Frontal cortex (tissue), 4 donors: ENCODE data around the gene ATXN7L2. TPM values are rescaled to one million over a fixed set of nuclear protein-coding genes. Genes with fewer than 3 reads are reported as not detected.
A peak's percentile ranks its signal among the peaks of the same experiment; 100 is the strongest.

Experiments
- DNase-seq, 2 donors: peaks; one replicate each; pipeline ENCODE4 v3.0.0; 2012; ENCODE audit warnings: low spot score in 2 of 2
- FAIRE-seq: peaks from 2 replicates; lab custom pipeline; 2012; peaks lifted over from hg19 to GRCh38; lab: Jason Lieb, UNC
- total RNA-seq: library from RNA; depleted of rRNA; stranded (reverse); fragments of >200 nt; gene quantifications from one replicate; pipeline ENCODE4 v1.2.3, GENCODE V29; 2014
- donor health status: control.
- donor health status: control.
- donor health status: control.

Gene ATXN7L2
- total RNA-seq, 1 donor from 2014 or later, result 4.9 TPM

- DNase-seq (no peak), FAIRE-seq (no peak)
These were observed 9.5 kb downstream of the ATXN7L2 start for GRCh38 chr1:109493227-109493626.

DNA sequence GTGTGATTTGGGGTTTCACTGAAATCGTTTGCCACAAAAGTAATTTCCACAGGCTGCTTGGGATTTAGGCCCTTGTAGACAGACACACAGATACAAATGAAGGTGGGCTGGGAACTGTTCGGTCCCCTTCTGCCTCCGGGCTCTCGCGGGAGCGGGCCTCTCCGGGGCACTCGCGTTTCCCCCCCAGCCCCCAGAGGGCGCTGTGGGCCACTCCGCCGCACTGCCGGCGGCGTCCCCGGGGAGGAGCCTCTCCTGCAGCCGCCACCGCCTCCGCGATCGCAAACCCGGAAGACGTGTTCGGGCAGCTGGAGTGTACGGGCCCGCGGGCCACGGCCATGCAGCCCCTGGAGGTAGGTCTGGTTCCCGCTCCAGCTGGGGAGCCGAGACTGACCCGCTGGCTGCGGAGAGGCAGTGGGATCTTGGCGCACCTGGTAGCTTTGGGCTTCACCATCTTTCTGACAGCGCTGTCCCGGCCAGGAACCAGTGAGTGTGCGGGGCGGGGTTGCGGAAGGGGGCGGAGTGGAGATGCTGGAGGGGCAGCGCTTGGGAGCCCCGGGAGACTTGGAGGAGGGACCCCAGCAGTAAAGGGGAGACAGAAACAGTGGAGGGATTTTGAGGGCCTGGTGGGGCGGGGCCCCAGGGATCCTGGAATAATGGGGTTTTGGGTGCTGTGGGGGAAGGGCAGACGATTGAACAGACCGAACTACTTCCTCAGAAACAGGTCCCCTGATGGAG, 10.3 kb downstream of the ATXN7L2 start, which contains the start of gene CYB561D1:
TSS of gene CYB561D1 (plus strand) at position 290 of the 735 bp plus-strand sequence. CDS start at position 336, 46 bp downstream.
- no peak for FAIRE-seq
- DNase-seq, result peak; percentile 81 to 89

GRCh38 chr1:109495738-109496137, 12.0 kb downstream of the ATXN7L2 start:
- FAIRE-seq (no peak), DNase-seq (no peak)

DNA sequence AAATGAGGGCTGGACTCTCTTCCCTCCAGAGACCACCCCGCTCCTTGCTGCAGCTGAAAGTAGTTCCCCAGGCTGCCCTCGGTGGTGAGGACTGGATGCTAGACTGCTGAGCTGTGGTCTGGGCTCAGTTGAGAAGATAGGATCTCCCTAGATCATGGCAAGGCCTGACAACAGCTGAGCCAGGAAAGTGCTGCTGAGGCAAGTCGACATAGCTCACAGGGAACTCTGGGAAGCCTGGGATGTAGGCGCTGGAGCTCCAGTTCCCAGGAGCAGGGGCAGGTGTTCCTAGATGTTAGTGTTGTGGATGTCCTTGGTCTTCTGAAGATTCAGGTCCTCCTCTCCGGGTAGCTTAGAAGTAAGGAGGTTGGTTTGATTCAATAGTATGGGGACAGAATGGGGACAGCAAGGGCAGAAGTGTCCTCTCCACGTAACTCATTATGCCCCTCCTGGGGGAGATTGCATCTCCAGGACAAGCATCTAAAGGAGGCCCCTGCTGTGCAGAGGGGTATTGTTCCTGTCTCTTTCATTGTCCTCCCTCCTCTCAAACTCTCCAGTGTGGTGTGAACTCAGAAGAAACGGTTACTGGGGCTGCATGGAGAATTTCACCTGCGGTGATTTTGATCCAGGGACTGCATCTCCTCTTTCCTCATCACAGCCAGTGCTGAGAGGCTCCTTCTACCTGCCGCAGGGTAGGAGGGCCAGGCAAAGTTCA, 13.9 kb downstream of the ATXN7L2 start:
- FAIRE-seq, result no peak

GRCh38 chr1:109498161-109498801, 14.6 kb downstream of the ATXN7L2 start:
- FAIRE-seq, result no peak
- no peak for DNase-seq

More for the DNA sequence above, 13.9 kb downstream of the ATXN7L2 start:
- DNase-seq, result no peak

DNA sequence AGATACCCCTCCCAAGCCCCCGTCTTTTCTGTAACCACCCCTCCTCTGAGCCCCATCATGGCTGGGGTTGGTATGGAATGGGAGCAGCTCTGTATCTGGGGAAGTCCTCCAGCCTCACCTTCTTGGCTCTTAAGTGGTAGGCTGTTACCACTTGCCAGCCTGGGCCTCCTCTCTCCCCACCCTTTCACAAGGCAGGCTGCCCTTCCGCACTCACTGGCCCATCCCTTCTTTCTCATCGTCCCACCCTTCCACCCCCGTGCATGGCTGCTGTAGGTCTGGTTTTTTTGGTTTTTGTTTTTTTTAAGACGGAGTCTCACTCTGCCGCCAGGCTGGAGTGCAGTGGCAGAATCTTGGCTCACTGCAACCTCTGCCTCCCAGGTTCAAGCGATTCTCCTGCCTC, 15.4 kb downstream of the ATXN7L2 start:
- DNase-seq, result no peak
- FAIRE-seq, result no peak

DNA sequence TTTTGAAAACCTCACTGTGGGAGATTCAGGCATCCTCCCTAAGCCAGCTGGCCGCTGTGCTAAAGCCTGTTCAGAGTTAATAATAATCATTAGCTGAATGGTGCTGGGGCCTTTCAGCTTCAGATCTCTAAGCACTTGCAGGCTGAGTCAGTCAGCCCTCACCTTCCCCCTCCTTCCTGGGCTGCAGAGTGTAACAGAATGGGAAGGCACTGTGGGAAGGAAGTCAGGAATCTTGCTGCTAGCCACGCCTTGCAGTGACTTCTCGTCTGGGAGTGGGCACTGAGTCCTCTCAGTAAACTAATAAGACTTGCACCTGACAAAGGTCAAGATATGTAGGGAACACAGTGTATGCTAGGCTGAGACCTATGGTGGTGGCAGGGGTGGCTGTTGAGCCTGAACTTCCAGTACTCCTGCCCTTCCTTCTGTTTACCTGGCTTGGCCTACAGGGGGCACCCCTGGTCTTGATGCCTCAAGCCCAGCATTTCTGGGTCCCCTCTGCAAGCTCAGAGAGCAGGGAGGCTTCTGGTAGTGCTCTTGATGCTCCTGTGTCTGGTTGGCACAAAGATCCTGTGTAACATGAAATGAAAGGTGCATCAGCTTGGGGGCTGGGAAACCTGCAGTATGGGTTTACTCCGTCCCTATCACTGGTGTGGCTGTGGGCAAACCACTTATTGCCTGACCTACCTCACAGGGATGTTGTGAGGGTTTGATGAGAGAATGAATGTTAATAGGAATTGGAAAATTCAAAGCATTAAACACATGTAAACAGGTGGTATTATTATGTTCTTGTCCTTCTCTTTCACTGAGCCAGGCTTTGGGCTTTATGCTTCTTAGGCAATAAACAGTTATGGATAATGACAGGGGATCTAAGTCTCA, 16.2 kb downstream of the ATXN7L2 start:
- FAIRE-seq (no peak), DNase-seq (no peak)

DNA sequence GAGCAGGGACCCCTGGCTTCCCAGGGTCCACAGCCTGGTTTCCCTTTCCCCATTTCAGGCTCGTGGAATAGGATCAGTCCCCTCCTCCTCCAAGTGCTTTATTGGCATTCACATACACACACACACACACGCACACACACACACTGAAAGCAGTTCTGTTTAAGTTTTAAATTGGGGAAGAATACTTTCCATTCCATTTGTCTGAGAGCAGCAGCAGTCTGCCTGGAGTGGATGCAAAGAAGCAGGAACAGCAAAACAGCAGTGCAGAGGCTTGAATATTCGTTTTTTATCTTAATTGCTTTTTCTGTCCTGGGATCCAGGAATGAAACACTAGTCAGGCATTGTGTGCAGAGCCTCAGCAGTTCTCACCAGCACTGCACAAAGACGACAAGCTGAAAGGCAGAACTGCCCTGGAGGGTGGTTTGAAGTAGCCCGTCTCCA, 17.3 kb downstream of the ATXN7L2 start:
- DNase-seq, result no peak

DNA sequence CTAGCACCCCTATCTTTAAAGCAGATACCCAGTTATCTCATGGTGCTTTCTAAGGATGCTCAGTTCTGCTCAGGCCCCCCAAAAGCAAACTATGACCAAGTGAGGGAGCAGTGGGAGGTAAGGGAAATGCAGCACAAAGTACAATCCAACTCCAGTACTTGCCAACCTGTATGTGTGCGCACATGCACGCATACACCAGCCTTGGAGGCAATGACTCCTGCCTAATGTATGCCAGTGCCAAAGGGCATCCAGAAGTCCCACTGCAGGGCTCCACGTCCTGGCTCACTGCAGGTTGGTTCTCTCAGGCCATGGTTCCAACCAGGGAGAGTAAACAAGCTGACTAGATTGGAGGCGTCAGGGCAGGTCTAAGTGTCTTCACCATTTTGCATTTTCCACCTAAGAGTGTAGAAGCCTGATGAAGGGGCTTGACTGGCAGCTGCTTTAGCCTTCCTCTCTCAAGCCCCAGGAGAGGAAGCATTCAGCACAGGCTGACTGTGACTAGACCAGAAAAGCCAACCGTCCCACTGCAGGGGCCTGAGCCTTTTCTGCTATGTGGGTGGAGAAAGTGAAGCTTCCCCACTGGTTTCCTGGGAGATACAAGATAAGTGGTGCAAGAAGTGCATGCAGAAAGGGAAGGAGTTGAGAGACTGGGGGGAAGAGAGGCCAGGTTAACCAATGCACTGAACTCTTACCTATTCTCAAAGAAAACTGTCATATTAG, 18.1 kb downstream of the ATXN7L2 start:
- FAIRE-seq (no peak), DNase-seq (no peak)

More for the DNA sequence above, 17.3 kb downstream of the ATXN7L2 start:
- FAIRE-seq, result no peak

DNA sequence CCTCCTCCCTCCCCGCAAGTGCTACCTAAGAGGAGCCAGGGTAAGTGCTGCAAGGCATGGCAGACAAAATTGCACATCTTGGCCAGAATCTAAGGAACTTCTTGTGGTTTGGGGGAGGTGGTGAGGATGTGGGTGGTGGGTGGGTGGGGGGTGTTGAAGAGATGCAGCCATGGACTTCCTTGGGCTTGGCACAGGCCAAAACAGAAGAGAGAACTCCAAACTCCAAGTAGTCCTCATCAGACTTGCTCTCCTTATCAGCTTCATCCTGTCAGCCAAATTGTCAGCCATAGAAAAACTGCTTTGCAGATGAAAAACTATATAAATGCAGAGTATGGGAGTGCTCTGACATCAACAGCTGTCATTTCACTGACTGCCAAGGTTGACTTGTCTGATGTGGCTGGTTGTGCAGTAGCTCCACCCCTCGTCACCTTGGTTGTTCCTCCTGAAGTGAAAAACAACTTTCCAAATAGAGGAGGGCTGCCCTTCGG, 18.7 kb downstream of the ATXN7L2 start:
- FAIRE-seq (no peak), DNase-seq (no peak)

DNA sequence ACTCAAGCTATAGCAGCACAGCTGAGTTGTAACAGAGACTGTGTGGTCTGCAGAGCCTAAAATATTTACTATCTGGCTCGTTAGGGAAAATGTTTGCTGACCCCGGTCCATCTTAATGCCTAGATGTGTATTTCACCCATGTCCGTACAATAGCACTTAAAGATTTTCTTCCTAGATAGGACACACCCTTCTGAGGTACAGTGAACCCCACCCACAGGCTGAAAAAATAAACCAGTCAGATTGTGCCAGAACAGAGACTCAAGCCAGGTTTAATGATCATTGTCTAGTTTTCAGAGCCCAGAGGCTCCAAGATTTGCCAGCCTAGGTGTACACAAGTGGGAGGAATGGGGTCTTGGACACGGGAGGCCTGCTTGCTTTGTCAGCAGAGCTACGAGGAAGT, 20.2 kb downstream of the ATXN7L2 start:
- DNase-seq (no peak), FAIRE-seq (no peak)

GRCh38 chr1:109504974-109505373, 21.3 kb downstream of the ATXN7L2 start:
- DNase-seq (no peak), FAIRE-seq (no peak)

DNA sequence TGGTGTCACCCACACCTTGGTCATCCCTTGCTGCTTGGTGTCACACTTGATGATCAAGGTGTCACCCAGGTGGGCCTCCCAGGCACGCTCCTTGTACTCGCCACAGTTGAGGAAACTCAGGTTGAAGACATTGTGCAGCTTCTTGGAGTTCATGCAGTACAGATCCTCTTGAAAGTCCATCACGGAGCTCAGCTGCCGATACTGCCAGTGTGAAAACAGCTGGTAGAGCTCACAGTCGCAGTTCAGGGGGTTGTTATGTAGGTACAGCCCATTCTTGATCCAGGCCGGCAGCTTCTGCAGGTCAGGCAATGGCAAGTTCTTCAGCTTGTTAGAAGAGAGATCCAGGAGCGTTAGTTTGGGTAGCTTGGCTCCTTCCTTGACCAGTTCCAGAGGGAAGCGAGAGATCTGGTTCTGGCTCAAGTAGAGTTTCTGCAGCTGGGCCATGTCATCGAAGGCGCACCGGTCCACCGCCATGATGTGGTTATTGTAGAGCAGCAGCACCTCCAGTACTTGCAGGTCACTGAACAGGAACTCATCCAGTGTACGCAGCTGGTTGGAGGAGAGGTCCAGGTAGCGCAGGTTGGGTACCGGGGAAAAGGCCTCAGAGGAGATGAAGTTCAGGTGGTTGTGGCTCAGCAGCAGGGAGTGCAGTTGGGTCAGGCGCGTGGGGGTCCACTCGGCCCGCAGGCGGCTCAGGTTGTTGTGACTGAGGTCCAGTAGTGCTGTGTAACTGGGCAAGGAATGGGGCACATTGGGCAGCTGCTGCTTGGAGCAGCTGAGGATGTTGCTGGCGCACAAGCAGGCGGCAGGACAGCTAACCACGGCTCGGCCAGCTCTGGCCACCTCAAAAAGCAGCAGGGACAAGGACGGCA, 24.5 kb downstream of the ATXN7L2 start:
- FAIRE-seq, result no peak
- no peak for DNase-seq

DNA sequence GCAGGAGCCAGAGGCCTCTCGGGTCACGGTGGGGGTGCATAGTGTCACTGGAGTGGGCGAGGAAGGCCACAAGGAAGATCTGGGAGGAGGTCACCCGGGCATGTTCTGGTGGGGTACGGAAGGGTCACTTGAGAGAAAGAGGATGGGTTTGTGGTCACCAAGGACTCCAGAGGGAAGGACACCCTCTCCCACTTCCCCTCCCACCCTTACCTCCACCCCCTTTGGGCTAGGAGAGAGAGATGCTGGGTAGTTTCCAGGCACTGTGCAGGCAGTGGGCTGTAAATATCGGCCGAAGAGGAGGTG, 25.1 kb downstream of the ATXN7L2 start:
- no peak for DNase-seq
- no peak for FAIRE-seq

GRCh38 chr1:109509176-109510134, 25.8 kb downstream of the ATXN7L2 start, which contains the start of gene AMIGO1:
Gene AMIGO1 (minus strand): TSS chr1:109509727. CDS start chr1:109508912, 815 bp downstream.
- no peak for FAIRE-seq
- DNase-seq, result peak; percentile 87 to 90

DNA sequence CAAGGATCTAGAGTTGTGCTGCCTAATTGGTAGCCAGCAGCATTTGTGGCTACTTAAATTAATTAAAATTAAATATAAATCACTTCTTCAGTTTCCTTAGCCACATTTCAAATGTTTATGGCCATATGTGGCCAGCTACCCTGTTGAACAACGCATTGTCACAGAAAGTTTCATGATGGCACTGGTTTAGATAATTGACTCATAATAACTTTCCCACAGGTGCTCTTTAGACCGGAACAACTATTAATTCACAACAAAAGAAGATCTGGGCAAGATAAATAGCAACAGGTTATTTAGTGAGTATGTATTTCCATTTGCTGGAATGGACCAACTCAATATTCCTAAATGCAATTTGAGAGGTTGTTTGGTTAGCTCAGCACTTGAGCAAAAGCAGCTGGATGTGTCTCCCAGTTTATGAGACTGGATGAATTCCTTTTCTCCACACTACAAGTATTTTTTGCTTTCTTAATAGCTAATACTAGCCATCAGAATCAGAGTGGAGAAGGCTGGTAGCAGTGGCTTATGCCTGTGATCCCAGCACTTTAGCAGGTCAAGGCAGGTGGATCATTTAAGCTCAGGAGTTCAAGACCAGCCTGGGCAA, 29.5 kb downstream of the ATXN7L2 start:
- FAIRE-seq (no peak), DNase-seq (no peak)

DNA sequence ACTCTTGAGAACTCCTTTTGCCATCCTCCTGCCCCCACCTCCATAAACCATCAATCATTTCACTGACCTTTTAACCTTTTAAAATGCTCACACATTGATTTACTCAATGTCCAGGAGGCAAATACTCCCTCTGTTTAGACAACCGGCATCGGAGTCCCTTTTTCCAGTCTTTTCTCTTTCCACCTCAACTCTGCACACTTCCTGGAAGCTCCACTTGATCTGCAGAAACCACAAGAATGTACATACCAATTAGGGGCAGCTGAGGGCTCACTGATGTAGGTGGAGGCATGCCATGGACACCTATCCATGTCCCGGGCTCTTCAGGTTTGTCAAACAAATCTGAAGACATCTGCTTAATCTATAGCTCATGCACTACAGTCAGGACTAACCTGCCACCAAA, 31.1 kb downstream of the ATXN7L2 start:
- DNase-seq (no peak), FAIRE-seq (no peak)
